Neural progenitor cell (in vitro differentiated cells): Measurements from ENCODE around the gene EFL1.

Source experiments
- CTCF ChIP-seq: fragments of 200-600 bp; sonication (generic); IDR thresholded peaks from 2 replicates; pipeline ENCODE4 v1.5.1; 2017; ENCODE audit warnings: antibody characterized with exemption, mild to moderate bottlenecking
- EZH2phosphoT487 ChIP-seq: fragments of 200-600 bp; sonication (generic); IDR thresholded peaks from 2 replicates; pipeline ENCODE4 v1.6.1; 2017; ENCODE audit warnings: antibody characterized with exemption

GRCh38 chr15:82303956-82304777 lies 41.6 kb upstream of the EFL1 start:
- no peak for TF ChIP-seq CTCF
- TF ChIP-seq EZH2phosphoT487, result no peak
